Activated CD4-positive, alpha-beta memory T cell treated with anti-CD3 and anti-CD28 coated beads, Interleukin-2, amount 10 ng/mL, durations not matched to agents 7 days and 5 days (primary cell): ENCODE results near the gene ZBTB32. TPM values are rescaled to one million over a fixed set of nuclear protein-coding genes. Genes with fewer than 3 reads are reported as not detected.

Experiments used
- CTCF ChIA-PET: fragments of 350-600 bp; sonication (Branson Sonifier 250); formaldehyde crosslinking; loops from one replicate; lab custom pipeline; 2021; ENCODE audit warnings: antibody characterized with exemption, inconsistent platforms; lab: Charles Lee
- POLR2A ChIA-PET: fragments of 350-600 bp; sonication (Branson Sonifier 250); formaldehyde crosslinking; loops from one replicate; lab custom pipeline; 2021; ENCODE audit warnings: antibody characterized with exemption; lab: Charles Lee
- DNase-seq: peaks from one replicate; pipeline ENCODE4 v3.0.0-alpha.2; 2020
- H3K27ac Mint-ChIP-seq: one replicate; pipeline ENCODE4 v1.8.0; 2021; ENCODE audit warnings: mild to moderate bottlenecking, mixed read lengths
- H3K27me3 Mint-ChIP-seq: one replicate; pipeline ENCODE4 v1.8.0; 2021; ENCODE audit warnings: mixed read lengths
- H3K36me3 Mint-ChIP-seq: one replicate; pipeline ENCODE4 v1.8.0; 2021; ENCODE audit warnings: low read depth, mixed read lengths
- H3K4me1 Mint-ChIP-seq: one replicate; pipeline ENCODE4 v1.8.0; 2021; ENCODE audit warnings: mixed read lengths
- H3K4me3 Mint-ChIP-seq: one replicate; pipeline ENCODE4 v1.8.0; 2021; ENCODE audit warnings: mild to moderate bottlenecking, mixed read lengths
- H3K9me3 Mint-ChIP-seq: one replicate; pipeline ENCODE4 v1.8.0; 2021; ENCODE audit warnings: mixed read lengths
- total RNA-seq, 2 experiments: library from RNA; stranded (reverse); gene quantifications; one replicate each; pipeline ENCODE4 v1.2.3, GENCODE V29; 2021

ZBTB32 gene
- total RNA-seq, 2 experiments from 2014 or later: 94.8 to 96.2 TPM

GRCh38 chr19:35750167-35750566 is 45.8 kb downstream of the ZBTB32 start:
- no peaks in the 10 kb centered on the region for H3K9me3 Mint-ChIP-seq
- no peak for DNase-seq
- H3K4me3 Mint-ChIP-seq: peak overlapping the region; percentile 17
- H3K27ac Mint-ChIP-seq: no peak overlapping the region
- CTCF ChIA-PET: no interaction called here
- H3K27me3 Mint-ChIP-seq: no peaks in the 10 kb centered on the region
- peaks cover 14% of the 10 kb centered on the region for H3K36me3 Mint-ChIP-seq
- H3K4me1 Mint-ChIP-seq: peaks cover 47% of the 10 kb centered on the region
- POLR2A ChIA-PET: no interaction called here

- Mint-ChIP-seq H3K27me3 (no peaks in the 10 kb centered on the region), H3K36me3 (peaks cover 12% of the 10 kb centered on the region), H3K4me1 (peaks cover 43% of the 10 kb centered on the region), H3K27ac (no peak overlapping the region), H3K4me3 (no peak overlapping the region), H3K9me3 (no peaks in the 10 kb centered on the region)
- no peak for DNase-seq
- CTCF ChIA-PET: no interaction called here
- POLR2A ChIA-PET: interaction anchor here (1.2 to 1.5 kb wide), 3 partner anchors 8 to 50 kb away, joined by 4 to 5 read pairs (median 5); partner anchors contain the start of genes PSENEN and U2AF1L4
These were observed 47.7 kb downstream of the ZBTB32 start for GRCh38 chr19:35751839-35752745.

- no peak for DNase-seq
- H3K27ac Mint-ChIP-seq: no peak overlapping the region
- no peaks in the 10 kb centered on the region for H3K27me3 Mint-ChIP-seq
- H3K4me1 Mint-ChIP-seq: peaks cover 41% of the 10 kb centered on the region
- no peaks in the 10 kb centered on the region for H3K9me3 Mint-ChIP-seq
- ChIA-PET CTCF (interaction anchor here (0.6 kb wide), 1 partner anchor 10 kb away, joined by 4 read pairs; no protein-coding TSS in a partner anchor), POLR2A (interaction anchor here (1.3 to 1.5 kb wide), 2 partner anchors 8 to 51 kb away, joined by 5 read pairs; partner anchors contain the start of genes PSENEN and U2AF1L4)
- peaks cover 12% of the 10 kb centered on the region for H3K36me3 Mint-ChIP-seq
- H3K4me3 Mint-ChIP-seq: no peak overlapping the region
These were observed 48.5 kb downstream of the ZBTB32 start for GRCh38 chr19:35752746-35753350.

- no peak for DNase-seq
- Mint-ChIP-seq H3K36me3 (peaks cover 8% of the 10 kb centered on the region), H3K27me3 (no peaks in the 10 kb centered on the region), H3K4me3 (no peak overlapping the region), H3K4me1 (peaks cover 37% of the 10 kb centered on the region), H3K27ac (no peak overlapping the region), H3K9me3 (no peaks in the 10 kb centered on the region)
- ChIA-PET CTCF (no interaction called here), POLR2A (interaction anchor here (1.5 kb wide), 1 partner anchor 9 kb away, joined by 5 read pairs; the partner anchor contains the start of genes PSENEN and U2AF1L4)
These were observed 49.4 kb downstream of the ZBTB32 start for GRCh38 chr19:35753634-35754369.

- Mint-ChIP-seq H3K9me3 (no peaks in the 10 kb centered on the region), H3K4me3 (no peak overlapping the region), H3K27me3 (no peaks in the 10 kb centered on the region), H3K27ac (no peak overlapping the region), H3K36me3 (peaks cover 12% of the 10 kb centered on the region), H3K4me1 (peaks cover 39% of the 10 kb centered on the region)
- CTCF ChIA-PET: no interaction called here
- POLR2A ChIA-PET: no interaction called here
- DNase-seq: no peak
These were observed 50.2 kb downstream of the ZBTB32 start for GRCh38 chr19:35754370-35755130.

GRCh38 chr19:35755131-35755549 is 50.8 kb downstream of the ZBTB32 start:
- no peak for DNase-seq
- Mint-ChIP-seq H3K27ac (peak overlapping the region; percentile 44), H3K4me3 (no peak overlapping the region), H3K4me1 (peaks cover 38% of the 10 kb centered on the region), H3K36me3 (peaks cover 17% of the 10 kb centered on the region), H3K27me3 (no peaks in the 10 kb centered on the region), H3K9me3 (no peaks in the 10 kb centered on the region)
- POLR2A ChIA-PET: interaction anchor here (1.7 kb wide), 1 partner anchor 13 kb away, joined by 4 read pairs; the partner anchor contains the start of gene IGFLR1
- CTCF ChIA-PET: no interaction called here

GRCh38 chr19:35755550-35756376 is 51.4 kb downstream of the ZBTB32 start:
- CTCF ChIA-PET: no interaction called here
- peak; percentile 62 for DNase-seq
- POLR2A ChIA-PET: interaction anchor here (1.7 to 2.4 kb wide), 3 partner anchors 8 to 14 kb away, joined by 4 to 11 read pairs (median 11); partner anchors contain the start of genes IGFLR1, LIN37, PSENEN and U2AF1L4
- no peak overlapping the region for H3K27ac Mint-ChIP-seq
- H3K27me3 Mint-ChIP-seq: no peaks in the 10 kb centered on the region
- H3K4me3 Mint-ChIP-seq: peak overlapping the region; percentile 38
- peaks cover 38% of the 10 kb centered on the region for H3K4me1 Mint-ChIP-seq
- H3K36me3 Mint-ChIP-seq: peaks cover 23% of the 10 kb centered on the region
- H3K9me3 Mint-ChIP-seq: no peaks in the 10 kb centered on the region

- peaks cover 26% of the 10 kb centered on the region for H3K36me3 Mint-ChIP-seq
- ChIA-PET CTCF (interaction anchor here (0.9 to 1.6 kb wide), 3 partner anchors 9 to 174 kb away, joined by 3 to 6 read pairs (median 3); partner anchors contain the start of gene LIN37), POLR2A (interaction anchor here (1.0 to 2.4 kb wide), 6 partner anchors 9 to 54 kb away, joined by 3 to 11 read pairs (median 4); partner anchors contain the start of genes IGFLR1, LIN37, PSENEN and U2AF1L4)
- no peaks in the 10 kb centered on the region for H3K9me3 Mint-ChIP-seq
- peak within 1 kb of the TSS; percentile 89 for H3K27ac Mint-ChIP-seq
- peak within 1 kb of the TSS; percentile 85 for H3K4me3 Mint-ChIP-seq
- peaks cover 38% of the 10 kb centered on the region for H3K4me1 Mint-ChIP-seq
- no peak for DNase-seq
- no peaks in the 10 kb centered on the region for H3K27me3 Mint-ChIP-seq
These were observed 52.2 kb downstream of the ZBTB32 start, which contains the start of gene HSPB6 for GRCh38 chr19:35756377-35757230. TSS of gene HSPB6 (minus strand) at chr19:35757029. CDS start at chr19:35757008, 21 bp downstream.

- CTCF ChIA-PET: interaction anchor here (0.9 to 1.6 kb wide), 3 partner anchors 9 to 174 kb away, joined by 3 to 6 read pairs (median 3); partner anchors contain the start of gene LIN37
- H3K9me3 Mint-ChIP-seq: no peaks in the 10 kb centered on the region
These were observed 52.9 kb downstream of the ZBTB32 start for GRCh38 chr19:35757231-35757748.

More at GRCh38 chr19:35757231-35757748, 52.9 kb downstream of the ZBTB32 start:
- POLR2A ChIA-PET: interaction anchor here (0.9 to 2.4 kb wide), 6 partner anchors 9 to 55 kb away, joined by 3 to 11 read pairs (median 4); partner anchors contain the start of genes IGFLR1, LIN37, PSENEN and U2AF1L4
- Mint-ChIP-seq H3K36me3 (peaks cover 31% of the 10 kb centered on the region), H3K4me1 (peaks cover 38% of the 10 kb centered on the region), H3K4me3 (peak overlapping the region; percentile 85), H3K27me3 (no peaks in the 10 kb centered on the region), H3K27ac (peak overlapping the region; percentile 89)
- peak; percentile 41 for DNase-seq
